CD14-positive monocyte (primary cell): ENCODE measurements around the gene KRTAP10-1. TPM values are rescaled to one million over a fixed set of nuclear protein-coding genes. Genes with fewer than 3 reads are reported as not detected.

ENCODE experiments used
- DNase-seq, 3 donors: peaks; one replicate each; pipeline ENCODE4 v3.0.0-alpha.2; 2011 to 2022
- H2AFZ ChIP-seq: 2 replicates; pipeline ENCODE4 v1.6.0; 2012; ENCODE audit warnings: mild to moderate bottlenecking, low read depth, low read length, inconsistent platforms; ENCODE audit not compliant: insufficient read depth, poor library complexity, severe bottlenecking
- H3K27ac ChIP-seq, 2 donors: 1 replicate in 1 of 2; 2 replicates in 1 of 2; pipeline ENCODE4 v1.5.1; 2012 to 2013; ENCODE audit warnings: low read length in 2 of 2, control low read depth in 1 of 2, inconsistent platforms in 1 of 2, low read depth in 1 of 2, mild to moderate bottlenecking in 1 of 2
- H3K27me3 ChIP-seq, 2 donors: one replicate each; pipeline versions ENCODE4 v1.6.0 to v1.6.1; 2011 to 2013; ENCODE audit warnings: low read length in 2 of 2; ENCODE audit not compliant: control insufficient read depth in 2 of 2, insufficient read depth in 2 of 2
- H3K36me3 ChIP-seq, 2 donors: replicated peaks in 1 of 2; 1 replicate in 1 of 2; 2 replicates in 1 of 2; pipeline versions ENCODE4 v1.5.1 to v1.6.1; 2012 to 2013; ENCODE audit warnings: low read length in 2 of 2, control low read depth in 1 of 2, inconsistent platforms in 1 of 2, mild to moderate bottlenecking in 1 of 2; ENCODE audit not compliant: insufficient read depth in 2 of 2, control insufficient read depth in 1 of 2
- H3K4me1 ChIP-seq, 2 donors: 1 replicate in 1 of 2; 2 replicates in 1 of 2; pipeline versions ENCODE4 v1.5.1 to v1.6.1; 2012 to 2013; ENCODE audit warnings: low read length in 2 of 2, control low read depth in 1 of 2, inconsistent platforms in 1 of 2, mild to moderate bottlenecking in 1 of 2, moderate library complexity in 1 of 2; ENCODE audit not compliant: insufficient read depth in 2 of 2, control insufficient read depth in 1 of 2
- H3K4me2 ChIP-seq: replicated peaks from 2 replicates; pipeline ENCODE3; 2012; ENCODE audit warnings: low read length, moderate library complexity, mild to moderate bottlenecking; ENCODE audit not compliant: poor library complexity, severe bottlenecking; ENCODE audit errors: extremely low read depth
- H3K4me3 ChIP-seq, 3 experiments: fragments of 200-600 bp in 1 of 3; sonication (generic) in 1 of 3; replicated peaks in 1 of 3; 1 replicate in 2 of 3; 2 replicates in 1 of 3; pipeline ENCODE4 v1.5.1; 2011 to 2013; ENCODE audit warnings: low read length in 3 of 3, mild to moderate bottlenecking in 3 of 3, control low read depth in 2 of 3, low read depth in 2 of 3, inconsistent platforms in 1 of 3, moderate library complexity in 1 of 3
- H3K79me2 ChIP-seq: 2 replicates; pipeline ENCODE4 v1.6.0; 2012; ENCODE audit warnings: mild to moderate bottlenecking, control low read depth, inconsistent platforms, low read length, moderate library complexity; ENCODE audit not compliant: insufficient read depth
- H3K9ac ChIP-seq: 2 replicates; pipeline ENCODE4 v1.6.0; 2017; ENCODE audit warnings: low read length, mild to moderate bottlenecking; ENCODE audit not compliant: insufficient read depth, poor library complexity, severe bottlenecking
- H3K9me3 ChIP-seq, 2 donors: replicated peaks in 1 of 2; 1 replicate in 1 of 2; 2 replicates in 1 of 2; pipeline versions ENCODE4 v1.5.1 to v1.6.1; 2012 to 2013; ENCODE audit warnings: low read length in 2 of 2, control low read depth in 1 of 2; ENCODE audit not compliant: control insufficient read depth in 1 of 2, insufficient read depth in 1 of 2
- H4K20me1 ChIP-seq: 2 replicates; pipeline ENCODE4 v1.6.0; 2012; ENCODE audit warnings: mild to moderate bottlenecking, low read length, control low read depth, moderate library complexity; ENCODE audit not compliant: insufficient read depth
- H3K27ac Mint-ChIP-seq, 7 donors: one replicate each; pipeline ENCODE4 v1.8.0; 2020; ENCODE audit warnings: mild to moderate bottlenecking in 7 of 7, mixed read lengths in 7 of 7, moderate library complexity in 6 of 7, inconsistent platforms in 2 of 7
- H3K27me3 Mint-ChIP-seq, 3 donors: one replicate each; pipeline ENCODE4 v1.8.0; 2021 to 2022; ENCODE audit warnings: low read depth in 3 of 3, mild to moderate bottlenecking in 3 of 3, mixed read lengths in 3 of 3, moderate library complexity in 3 of 3, inconsistent platforms in 1 of 3
- H3K36me3 Mint-ChIP-seq, 2 donors: one replicate each; pipeline ENCODE4 v1.8.0; 2020; ENCODE audit warnings: mixed read lengths in 2 of 2, inconsistent platforms in 1 of 2, mild to moderate bottlenecking in 1 of 2
- H3K4me1 Mint-ChIP-seq: one replicate; pipeline ENCODE4 v1.8.0; 2020; ENCODE audit warnings: mild to moderate bottlenecking, mixed read lengths
- H3K4me3 Mint-ChIP-seq, 2 donors: one replicate each; pipeline ENCODE4 v1.8.0; 2020; ENCODE audit warnings: mild to moderate bottlenecking in 2 of 2, mixed read lengths in 2 of 2, moderate library complexity in 1 of 2
- H3K9me3 Mint-ChIP-seq, 7 donors: one replicate each; pipeline ENCODE4 v1.8.0; 2020 to 2022; ENCODE audit warnings: mixed read lengths in 7 of 7, mild to moderate bottlenecking in 6 of 7, moderate library complexity in 6 of 7, inconsistent platforms in 2 of 7
- WGBS: methylation state at CpG from one replicate; pipeline ENCODE4 v1.1.5; 2013; ENCODE audit warnings: missing lambda C conversion rate; ENCODE audit not compliant: insufficient coverage; 5-methylcytosine and 5-hydroxymethylcytosine counted together
- intact Hi-C, 2 donors: fragments of 100-400 bp; cut with micrococcal nuclease; formaldehyde crosslinking; loops; one replicate each; pipeline versions ENCODE4 v1.15.0 to v1.15.1; 2023
- polyA plus RNA-seq, 3 donors: library from polyadenylated mRNA; depleted of rRNA in 1 of 3; unstranded in 2 of 3; stranded (reverse) in 1 of 3; fragments of 300-500 nt in 2 of 3; fragments of >200 nt in 1 of 3; fragmentation: Illumina TruSeq in 2 of 3; gene quantifications; 1 replicate in 2 of 3; 2 replicates in 1 of 3; pipeline ENCODE4 v1.2.3, GENCODE V29; 2012 to 2021
- TF ChIP-seq, protein P1 (sequence below): fragments of 200-600 bp; IDR thresholded peaks from one replicate; pipeline ENCODE4 v1.8.0; 2022; ENCODE audit warnings: antibody characterized with exemption, mild to moderate bottlenecking

The KRTAP10-1 gene
- polyA plus RNA-seq, 3 donors, result not detected

DNA sequence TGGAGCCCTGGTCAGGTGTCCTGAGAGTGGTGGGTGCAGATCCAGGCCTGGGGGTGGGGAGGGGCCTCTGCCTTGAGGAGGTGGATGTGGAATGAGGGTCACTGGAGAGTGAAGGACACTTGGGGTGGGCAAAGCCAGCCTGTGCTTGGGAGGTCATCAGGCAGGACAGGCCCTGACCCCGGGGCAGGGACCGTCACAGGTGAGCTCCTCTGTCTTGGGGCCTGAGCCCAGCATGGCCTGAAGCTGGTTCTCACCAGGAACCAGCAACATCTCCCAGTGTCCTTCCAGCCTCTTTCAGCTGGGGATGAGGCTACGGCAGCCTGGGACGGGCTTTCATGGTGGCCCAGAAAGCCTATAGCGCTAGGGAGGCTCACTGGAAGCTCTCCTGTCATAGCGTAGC lies 12.1 kb upstream of the KRTAP10-1 start:
- H3K9ac ChIP-seq, result no peak overlapping the region
- no peaks in the 10 kb centered on the region for H4K20me1 ChIP-seq
- H3K36me3 ChIP-seq, result no peaks in the 10 kb centered on the region
- Mint-ChIP-seq H3K36me3 (no peaks in the 10 kb centered on the region), H3K27me3 (peaks cover 18 to 41% (median 26%) of the 10 kb centered on the region in 3 donors), H3K4me3 (no peak overlapping the region), H3K27ac (peak overlapping the region in 1 of 7 donors; percentile 31), H3K4me1 (no peaks in the 10 kb centered on the region), H3K9me3 (peaks cover 3 to 10% (median 7%) of the 10 kb centered on the region in 7 donors)
- H3K9me3 ChIP-seq, result peaks cover 5 to 7% of the 10 kb centered on the region in 2 donors
- TF ChIP-seq, protein P1, sequence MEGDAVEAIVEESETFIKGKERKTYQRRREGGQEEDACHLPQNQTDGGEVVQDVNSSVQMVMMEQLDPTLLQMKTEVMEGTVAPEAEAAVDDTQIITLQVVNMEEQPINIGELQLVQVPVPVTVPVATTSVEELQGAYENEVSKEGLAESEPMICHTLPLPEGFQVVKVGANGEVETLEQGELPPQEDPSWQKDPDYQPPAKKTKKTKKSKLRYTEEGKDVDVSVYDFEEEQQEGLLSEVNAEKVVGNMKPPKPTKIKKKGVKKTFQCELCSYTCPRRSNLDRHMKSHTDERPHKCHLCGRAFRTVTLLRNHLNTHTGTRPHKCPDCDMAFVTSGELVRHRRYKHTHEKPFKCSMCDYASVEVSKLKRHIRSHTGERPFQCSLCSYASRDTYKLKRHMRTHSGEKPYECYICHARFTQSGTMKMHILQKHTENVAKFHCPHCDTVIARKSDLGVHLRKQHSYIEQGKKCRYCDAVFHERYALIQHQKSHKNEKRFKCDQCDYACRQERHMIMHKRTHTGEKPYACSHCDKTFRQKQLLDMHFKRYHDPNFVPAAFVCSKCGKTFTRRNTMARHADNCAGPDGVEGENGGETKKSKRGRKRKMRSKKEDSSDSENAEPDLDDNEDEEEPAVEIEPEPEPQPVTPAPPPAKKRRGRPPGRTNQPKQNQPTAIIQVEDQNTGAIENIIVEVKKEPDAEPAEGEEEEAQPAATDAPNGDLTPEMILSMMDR, result no peak
- no peaks in the 10 kb centered on the region for H3K4me1 ChIP-seq
- intact Hi-C loops, result no loop called here
- no peak overlapping the region for H2AFZ ChIP-seq
- H3K79me2 ChIP-seq, result no peaks in the 10 kb centered on the region
- H3K4me3 ChIP-seq, result no peak overlapping the region
- no peak overlapping the region for H3K27ac ChIP-seq
- H3K27me3 ChIP-seq, result peaks cover 2 to 8% of the 10 kb centered on the region in 2 donors
- H3K4me2 ChIP-seq, result no peak overlapping the region
- WGBS, result 90% methylated on average over 6 of the region's 6 CpGs
- DNase-seq, result no peak

- Histone ChIP-seq H3K4me2 (no peak within 1 kb of the TSS), H3K9ac (no peak within 1 kb of the TSS), H3K9me3 (peaks cover 7 to 13% of the 10 kb centered on the region in 2 donors), H3K27me3 (peaks cover 2 to 15% of the 10 kb centered on the region in 2 donors), H3K27ac (no peak within 1 kb of the TSS), H3K36me3 (no peaks in the 10 kb centered on the region), H4K20me1 (no peaks in the 10 kb centered on the region), H3K4me3 (no peak within 1 kb of the TSS), H3K79me2 (no peaks in the 10 kb centered on the region), H2AFZ (no peak within 1 kb of the TSS), H3K4me1 (no peaks in the 10 kb centered on the region)
- no peak for DNase-seq
- no peak within 1 kb of the TSS for H3K4me3 Mint-ChIP-seq
- WGBS, result 86% methylated on average over 17 of the region's 17 CpGs
- H3K9me3 Mint-ChIP-seq, result peaks cover 10 to 16% (median 13%) of the 10 kb centered on the region in 7 donors
- peaks cover 20 to 48% (median 31%) of the 10 kb centered on the region in 3 donors for H3K27me3 Mint-ChIP-seq
- peak within 1 kb of the TSS in 3 of 7 donors; percentile 31 to 67 (median 55) for H3K27ac Mint-ChIP-seq
- H3K4me1 Mint-ChIP-seq, result no peaks in the 10 kb centered on the region
- H3K36me3 Mint-ChIP-seq, result no peaks in the 10 kb centered on the region
- TF ChIP-seq, protein P1, result no peak
- intact Hi-C loops, result no loop called here
Measured at GRCh38 chr21:44551340-44551961, 11.5 kb upstream of the KRTAP10-1 start, which contains the start of gene KRTAP10-2. TSS of gene KRTAP10-2 (minus strand) at chr21:44551505. CDS start at chr21:44551458, 47 bp downstream.
